GM12878 (cell line): ENCODE data around the gene TSR1.

Source experiments
- ASH2L ChIP-seq: fragments of 300-600, 200-600 bp; sonication (generic); IDR thresholded peaks from 2 replicates; pipeline ENCODE4 v1.6.1; 2017; ENCODE audit warnings: low read depth, mild to moderate bottlenecking, borderline replicate concordance
- ATF3 ChIP-seq: IDR thresholded peaks from 2 replicates; pipeline ENCODE4 v1.6.1; 2011; ENCODE audit warnings: low read depth, mild to moderate bottlenecking, low read length, moderate library complexity, borderline replicate concordance; ENCODE audit errors: extremely low read depth
- BCLAF1 ChIP-seq: fragments of 450-650 bp; IDR thresholded peaks from 2 replicates; pipeline ENCODE4 v1.6.1; 2017; ENCODE audit warnings: antibody characterized with exemption, mild to moderate bottlenecking, moderate library complexity
- CTCF ChIP-seq, 3 experiments: IDR thresholded peaks in 2 of 3; conservative IDR thresholded peaks in 1 of 3; 2 replicates each; pipeline ENCODE4 v1.5.1; 2011; ENCODE audit warnings: low read depth in 3 of 3, low read length in 3 of 3, mild to moderate bottlenecking in 3 of 3, control low read depth in 2 of 3, moderate library complexity in 2 of 3, inconsistent platforms in 1 of 3, mixed read lengths in 1 of 3; ENCODE audit not compliant: control insufficient read depth in 2 of 3, insufficient read depth in 1 of 3; ENCODE audit errors: extremely low read depth in 1 of 3
- NFIC ChIP-seq: IDR thresholded peaks from 2 replicates; pipeline ENCODE4 v1.6.1; 2012; ENCODE audit warnings: low read depth, mild to moderate bottlenecking, inconsistent platforms, low read length, moderate library complexity
- POLR2A ChIP-seq: IDR thresholded peaks from 2 replicates; pipeline ENCODE4 v1.6.1; 2011; ENCODE audit warnings: low read depth, mild to moderate bottlenecking, low read length
- RFX5 ChIP-seq: IDR thresholded peaks from 2 replicates; pipeline ENCODE4 v1.6.1; 2011; ENCODE audit warnings: low read depth, low read length, improper control_type of control experiment
- ZBTB40 ChIP-seq: fragments of 450-650 bp; IDR thresholded peaks from 2 replicates; pipeline ENCODE4 v1.6.1; 2016; ENCODE audit warnings: mild to moderate bottlenecking, moderate library complexity, borderline replicate concordance

- TF ChIP-seq NFIC (no peak), BCLAF1 (no peak), RFX5 (no peak), POLR2A (no peak), ZBTB40 (no peak), ASH2L (no peak), ATF3 (no peak), CTCF (IDR thresholded peaks at IDR 0.05 in 2 of 3, conservative IDR thresholded peaks at IDR 0.05 in 1 of 3; ENCODE audit: control insufficient read depth in 2 of 3, extremely low read depth in 1 of 3, insufficient read depth in 1 of 3, low read depth in 3 of 3, low read length in 3 of 3) (no peak)
Measured at GRCh38 chr17:2354311-2354710, 18.1 kb upstream of the TSR1 start.
